Measurements from ENCODE around the gene EFHB. TPM values are rescaled to one million over a fixed set of nuclear protein-coding genes. Genes with fewer than 3 reads are reported as not detected.
"Not testable (repeated sequence)": the region's sequence is repeated elsewhere in the genome, so short reads cannot be mapped to it uniquely, and the experiment has no call there.

The EFHB gene
- total RNA-seq, 4 donors from 2014 or later = 0.50 to 3.7 (median 0.84) TPM; not detected in 1

DNA sequence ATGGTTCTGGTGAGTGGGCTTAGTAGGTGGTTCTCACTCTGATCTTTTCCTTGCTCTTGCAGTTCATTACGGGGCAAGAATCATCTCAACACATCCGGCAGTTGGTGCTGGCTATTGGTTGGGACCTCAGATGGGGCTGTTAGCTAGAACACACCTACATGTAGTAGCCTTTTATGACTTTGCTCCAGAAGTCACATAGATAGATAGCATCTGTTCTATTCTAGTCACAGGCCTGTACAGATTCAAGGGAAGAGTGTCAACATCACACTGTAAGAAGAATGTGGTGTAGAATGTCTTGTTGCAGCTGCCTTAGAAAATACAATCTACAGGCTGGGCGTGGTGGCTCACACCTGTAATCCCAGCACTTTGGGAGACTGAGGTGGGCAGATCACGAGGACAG lies 27.9 kb upstream of the EFHB start:
- WGBS = 89% methylated on average over 4 of the region's 4 CpGs
- H3K27me3 ChIP-seq = no peaks in the 10 kb centered on the region
- intact Hi-C loops (cut with DNase I) = no loop called here
- no peak overlapping the region for H3K4me3 ChIP-seq
- no peaks in the 10 kb centered on the region for H3K9me3 ChIP-seq
- no peak for DNase-seq (ENCODE audit: extremely low spot score)
- no peak overlapping the region for H3K27ac ChIP-seq (replicated peaks in 1 of 4)
- peaks cover 10 to 40% (median 21%) of the 10 kb centered on the region in 4 donors for H3K4me1 ChIP-seq
- H3K36me3 ChIP-seq = peaks cover 0 to 17% (median 0%) of the 10 kb centered on the region in 4 donors
- TF ChIP-seq POLR2A (IDR thresholded peaks at IDR 0.05; ENCODE audit: low read depth) (no peak), CTCF (IDR thresholded peaks at IDR 0.05) (no peak), POLR2AphosphoS5 (IDR thresholded peaks at IDR 0.05) (no peak), EP300 (IDR thresholded peaks at IDR 0.05) (no peak)

DNA sequence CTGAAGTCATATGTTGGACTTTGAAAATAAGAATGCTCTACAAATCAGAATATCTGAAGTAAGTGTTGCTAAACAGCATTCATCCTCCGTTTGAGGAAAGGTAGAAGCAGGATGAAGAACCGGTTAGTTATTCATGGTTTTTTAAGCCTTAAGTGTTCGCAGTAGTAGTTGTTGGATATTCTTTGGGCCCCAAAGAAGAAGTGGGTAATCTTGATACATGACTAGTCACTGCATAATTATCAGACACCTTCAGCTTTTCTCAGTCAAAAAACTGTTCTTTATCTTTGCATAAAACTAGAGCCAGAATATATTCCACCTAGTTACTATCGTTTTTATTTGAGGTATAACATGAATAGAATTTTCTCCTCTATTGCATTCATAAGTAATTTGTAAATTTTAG lies 26.7 kb upstream of the EFHB start:
- peaks cover 0 to 23% (median 0%) of the 10 kb centered on the region in 4 donors for H3K36me3 ChIP-seq
- peaks cover 4 to 39% (median 19%) of the 10 kb centered on the region in 4 donors for H3K4me1 ChIP-seq
- 86% methylated on average over 4 of the region's 4 CpGs for WGBS
- no peak for TF ChIP-seq POLR2A (IDR thresholded peaks at IDR 0.05; ENCODE audit: low read depth)
- no peak for TF ChIP-seq POLR2AphosphoS5 (IDR thresholded peaks at IDR 0.05)
- TF ChIP-seq CTCF (IDR thresholded peaks at IDR 0.05) = no peak
- TF ChIP-seq EP300 (IDR thresholded peaks at IDR 0.05) = no peak
- H3K9me3 ChIP-seq = no peaks in the 10 kb centered on the region
- intact Hi-C loops (cut with DNase I) = no loop called here
- no peak for DNase-seq (ENCODE audit: extremely low spot score)
- no peak overlapping the region for H3K4me3 ChIP-seq
- no peak overlapping the region for H3K27ac ChIP-seq (replicated peaks in 1 of 4)
- no peaks in the 10 kb centered on the region for H3K27me3 ChIP-seq

DNA sequence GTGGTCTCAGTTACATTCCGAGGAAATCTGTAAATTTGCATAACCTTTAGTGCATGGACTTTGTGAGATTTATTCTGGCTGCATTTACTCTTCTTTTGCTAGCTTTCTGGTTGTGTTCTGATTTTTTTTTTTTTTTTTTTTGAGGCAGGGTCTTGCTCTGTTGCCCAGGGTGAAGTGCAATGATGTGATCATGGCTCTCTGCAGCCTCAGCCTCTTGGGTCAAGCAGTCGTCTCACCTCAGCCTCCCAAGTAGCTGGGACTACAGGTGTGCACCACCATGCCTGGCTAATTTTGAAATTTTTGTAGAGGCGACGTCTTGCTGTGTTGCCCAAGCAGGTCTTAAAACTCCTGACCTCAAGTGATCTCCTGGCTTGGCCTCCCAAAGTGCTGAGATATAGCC lies 25.5 kb upstream of the EFHB start:
- intact Hi-C loops (cut with DNase I) = no loop called here
- Histone ChIP-seq H3K4me1 (peaks cover 4 to 35% (median 22%) of the 10 kb centered on the region in 4 donors), H3K36me3 (peaks cover 0 to 31% (median 7%) of the 10 kb centered on the region in 4 donors), H3K9me3 (no peaks in the 10 kb centered on the region), H3K27ac (replicated peaks in 1 of 4) (no peak overlapping the region), H3K4me3 (no peak overlapping the region), H3K27me3 (no peaks in the 10 kb centered on the region)
- 67% methylated on average over 4 of the region's 4 CpGs for WGBS
- DNase-seq (ENCODE audit: extremely low spot score) = no peak
- TF ChIP-seq EP300 (IDR thresholded peaks at IDR 0.05) (no peak), POLR2AphosphoS5 (IDR thresholded peaks at IDR 0.05) (no peak), POLR2A (IDR thresholded peaks at IDR 0.05; ENCODE audit: low read depth) (no peak), CTCF (IDR thresholded peaks at IDR 0.05) (no peak)

- intact Hi-C loops (cut with DNase I); H3K4me3 ChIP-seq; H3K9me3 ChIP-seq; DNase-seq (ENCODE audit: extremely low spot score); H3K27ac ChIP-seq (replicated peaks in 1 of 4); H3K27me3 ChIP-seq: not testable (repeated sequence)
- 89% methylated on average over 9 of the region's 9 CpGs for WGBS
- Histone ChIP-seq H3K36me3 (peaks cover 0 to 49% (median 20%) of the 10 kb centered on the region in 4 donors), H3K4me1 (peaks cover 6 to 46% (median 25%) of the 10 kb centered on the region in 4 donors)
Observed at GRCh38 chr3:19957354-19957753, 23.3 kb upstream of the EFHB start.

DNA sequence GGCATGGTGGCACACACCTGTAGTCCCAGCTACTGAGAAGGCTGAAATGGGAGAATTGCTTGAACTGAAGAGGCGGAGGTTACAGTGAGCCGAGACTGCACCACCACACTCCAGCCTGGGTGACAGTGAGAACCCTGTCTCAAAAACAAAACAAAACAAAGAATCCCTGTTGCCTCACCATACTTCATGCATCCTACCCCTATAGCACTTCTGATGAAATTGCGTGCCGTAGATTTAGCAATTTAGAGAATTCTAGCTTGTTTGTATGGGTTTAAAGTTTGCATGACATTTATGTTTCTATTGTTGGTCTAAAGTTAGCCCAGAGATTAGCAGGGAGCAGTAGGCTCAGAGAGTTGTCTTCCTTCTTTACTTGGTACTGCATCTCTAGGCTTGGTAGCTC lies 20.7 kb upstream of the EFHB start:
- intact Hi-C loops (cut with DNase I) = no loop called here
- Histone ChIP-seq H3K36me3 (peaks cover 0 to 65% (median 30%) of the 10 kb centered on the region in 4 donors), H3K9me3 (no peaks in the 10 kb centered on the region), H3K4me3 (no peak overlapping the region), H3K4me1 (peaks cover 12 to 61% (median 45%) of the 10 kb centered on the region in 4 donors), H3K27me3 (no peaks in the 10 kb centered on the region), H3K27ac (replicated peaks in 1 of 4) (no peak overlapping the region)
- WGBS = 95% methylated on average over 4 of the region's 4 CpGs
- DNase-seq (ENCODE audit: extremely low spot score) = no peak
- TF ChIP-seq POLR2A (IDR thresholded peaks at IDR 0.05; ENCODE audit: low read depth) = no peak
- TF ChIP-seq EP300 (IDR thresholded peaks at IDR 0.05) = no peak
- no peak for TF ChIP-seq CTCF (IDR thresholded peaks at IDR 0.05)
- no peak for TF ChIP-seq POLR2AphosphoS5 (IDR thresholded peaks at IDR 0.05)

All from esophagus muscularis mucosa (tissue), 4 donors.